ENCODE measurements around the gene ZSWIM7.

ZSWIM7 gene

GRCh38 chr17:15978606-15979005 is 20.9 kb downstream of the ZSWIM7 start:
- DNase-seq (ENCODE audit: low read depth): no peak
- no peak overlapping the region for H3K4me3 ChIP-seq (ENCODE audit: control insufficient read depth, low read depth, low read length)
- no peak for TF ChIP-seq CTCF (IDR thresholded peaks at IDR 0.05; ENCODE audit: control insufficient read depth, insufficient read depth, low read depth, low read length, missing control alignments)

GRCh38 chr17:15977894-15978293 is 21.6 kb downstream of the ZSWIM7 start:
- DNase-seq (ENCODE audit: low read depth): no peak
- no peak for TF ChIP-seq CTCF (IDR thresholded peaks at IDR 0.05; ENCODE audit: control insufficient read depth, insufficient read depth, low read depth, low read length, missing control alignments)
- H3K4me3 ChIP-seq (ENCODE audit: control insufficient read depth, low read depth, low read length): no peak overlapping the region

- no peak for DNase-seq (ENCODE audit: low read depth)
- no peak for TF ChIP-seq CTCF (IDR thresholded peaks at IDR 0.05; ENCODE audit: control insufficient read depth, insufficient read depth, low read depth, low read length, missing control alignments)
- no peak overlapping the region for H3K4me3 ChIP-seq (ENCODE audit: control insufficient read depth, low read depth, low read length)
Measured at GRCh38 chr17:15973834-15974233, 25.7 kb downstream of the ZSWIM7 start.

GRCh38 chr17:15973016-15973415 is 26.5 kb downstream of the ZSWIM7 start:
- H3K4me3 ChIP-seq (ENCODE audit: control insufficient read depth, low read depth, low read length): no peak overlapping the region
- no peak for TF ChIP-seq CTCF (IDR thresholded peaks at IDR 0.05; ENCODE audit: control insufficient read depth, insufficient read depth, low read depth, low read length, missing control alignments)
- no peak for DNase-seq (ENCODE audit: low read depth)

- H3K4me3 ChIP-seq (ENCODE audit: control insufficient read depth, low read depth, low read length): no peak overlapping the region
- DNase-seq (ENCODE audit: low read depth): no peak
- TF ChIP-seq CTCF (IDR thresholded peaks at IDR 0.05; ENCODE audit: control insufficient read depth, insufficient read depth, low read depth, low read length, missing control alignments): no peak
Measured at GRCh38 chr17:15972497-15972951, 27.0 kb downstream of the ZSWIM7 start.

- no peak for DNase-seq (ENCODE audit: low read depth)
- H3K4me3 ChIP-seq (ENCODE audit: control insufficient read depth, low read depth, low read length): no peak overlapping the region
- TF ChIP-seq CTCF (IDR thresholded peaks at IDR 0.05; ENCODE audit: control insufficient read depth, insufficient read depth, low read depth, low read length, missing control alignments): no peak
Measured at GRCh38 chr17:15971882-15972281, 27.6 kb downstream of the ZSWIM7 start.

All from AG09309 (cell line).